HEK293 (cell line): ENCODE measurements around the gene ASB16.

ENCODE experiments used
- CTCF ChIP-seq: fragments of 450-650 bp; formaldehyde crosslinking; IDR thresholded peaks from 2 replicates; pipeline ENCODE4 v1.5.1; 2016; ENCODE audit warnings: missing biosample characterization, missing genetic modification characterization
- IKZF3 ChIP-seq: fragments of 450-650 bp; IDR thresholded peaks from 2 replicates; pipeline ENCODE4 v1.5.0; 2018; ENCODE audit warnings: missing biosample characterization, mild to moderate bottlenecking, missing genetic modification characterization, moderate library complexity
- KLF17 ChIP-seq: fragments of 450-650 bp; formaldehyde crosslinking; IDR thresholded peaks from 2 replicates; pipeline ENCODE4 v1.5.1; 2016; ENCODE audit warnings: missing biosample characterization, missing genetic modification characterization
- KLF8 ChIP-seq: fragments of 450-650 bp; formaldehyde crosslinking; IDR thresholded peaks from 2 replicates; pipeline ENCODE4 v1.5.1; 2016; ENCODE audit warnings: missing biosample characterization, missing genetic modification characterization
- PATZ1 ChIP-seq: fragments of 450-650 bp; formaldehyde crosslinking; IDR thresholded peaks from 2 replicates; pipeline ENCODE4 v1.5.1; 2016; ENCODE audit warnings: missing biosample characterization, missing genetic modification characterization
- REST ChIP-seq: fragments of 450-650 bp; formaldehyde crosslinking; IDR thresholded peaks from 2 replicates; pipeline ENCODE4 v1.5.1; 2016; ENCODE audit warnings: missing biosample characterization, missing genetic modification characterization
- SCRT1 ChIP-seq: fragments of 450-650 bp; formaldehyde crosslinking; IDR thresholded peaks from 2 replicates; pipeline ENCODE4 v1.5.1; 2016; ENCODE audit warnings: missing biosample characterization, missing genetic modification characterization, borderline replicate concordance
- TCF7L2 ChIP-seq: IDR thresholded peaks from 2 replicates; pipeline ENCODE4 v1.6.1; 2011; ENCODE audit warnings: low read depth, mild to moderate bottlenecking, inconsistent platforms, low read length, moderate library complexity, borderline replicate concordance
- ZBTB17 ChIP-seq: fragments of 450-650 bp; formaldehyde crosslinking; IDR thresholded peaks from 2 replicates; pipeline ENCODE4 v1.5.1; 2016; ENCODE audit warnings: missing biosample characterization, missing genetic modification characterization
- ZFHX2 ChIP-seq: fragments of 450-650 bp; formaldehyde crosslinking; conservative IDR thresholded peaks from 2 replicates; pipeline ENCODE4 v1.5.1; 2016; ENCODE audit warnings: missing biosample characterization, missing genetic modification characterization
- ZNF112 ChIP-seq: fragments of 450-650 bp; formaldehyde crosslinking; IDR thresholded peaks from 2 replicates; pipeline ENCODE4 v1.5.0; 2017; ENCODE audit warnings: missing biosample characterization, missing genetic modification characterization
- ZNF121 ChIP-seq: fragments of 450-650 bp; formaldehyde crosslinking; IDR thresholded peaks from 2 replicates; pipeline ENCODE4 v1.5.1; 2016; ENCODE audit warnings: missing biosample characterization, missing genetic modification characterization
- ZNF132 ChIP-seq: fragments of 450-650 bp; formaldehyde crosslinking; IDR thresholded peaks from 2 replicates; pipeline ENCODE4 v1.5.1; 2017; ENCODE audit warnings: missing biosample characterization, missing genetic modification characterization, borderline replicate concordance
- ZNF175 ChIP-seq: fragments of 450-650 bp; formaldehyde crosslinking; IDR thresholded peaks from 2 replicates; pipeline ENCODE4 v1.5.1; 2016; ENCODE audit warnings: missing biosample characterization, missing genetic modification characterization
- ZNF248 ChIP-seq: fragments of 450-650 bp; formaldehyde crosslinking; IDR thresholded peaks from 2 replicates; pipeline ENCODE4 v1.5.1; 2017; ENCODE audit warnings: missing biosample characterization, missing genetic modification characterization
- ZNF433 ChIP-seq: fragments of 450-650 bp; formaldehyde crosslinking; IDR thresholded peaks from 2 replicates; pipeline ENCODE4 v1.5.1; 2016; ENCODE audit warnings: missing biosample characterization, missing genetic modification characterization, low read depth
- ZNF473 ChIP-seq: fragments of 450-650 bp; formaldehyde crosslinking; IDR thresholded peaks from 2 replicates; pipeline ENCODE4 v1.5.1; 2017; ENCODE audit warnings: missing biosample characterization, missing genetic modification characterization
- ZNF518A ChIP-seq: fragments of 450-650 bp; formaldehyde crosslinking; conservative IDR thresholded peaks from 2 replicates; pipeline ENCODE4 v1.5.1; 2016; ENCODE audit warnings: low read depth, missing biosample characterization, missing genetic modification characterization
- ZNF561 ChIP-seq: fragments of 450-650 bp; IDR thresholded peaks from 2 replicates; pipeline ENCODE4 v1.5.1; 2018; ENCODE audit warnings: missing biosample characterization, missing genetic modification characterization, borderline replicate concordance
- ZNF639 ChIP-seq: fragments of 450-650 bp; formaldehyde crosslinking; IDR thresholded peaks from 2 replicates; pipeline ENCODE4 v1.5.1; 2016; ENCODE audit warnings: missing biosample characterization, missing genetic modification characterization
- ZNF777 ChIP-seq: fragments of 450-650 bp; formaldehyde crosslinking; IDR thresholded peaks from 2 replicates; pipeline ENCODE4 v1.5.1; 2017; ENCODE audit warnings: missing biosample characterization, missing genetic modification characterization, borderline replicate concordance
- ZNF785 ChIP-seq: fragments of 450-650 bp; formaldehyde crosslinking; IDR thresholded peaks from 2 replicates; pipeline ENCODE4 v1.5.1; 2016; ENCODE audit warnings: missing biosample characterization, missing genetic modification characterization
- ZSCAN5A ChIP-seq: fragments of 450-650 bp; formaldehyde crosslinking; IDR thresholded peaks from 2 replicates; pipeline ENCODE4 v1.5.1; 2016; ENCODE audit warnings: missing biosample characterization, missing genetic modification characterization

The ASB16 gene

GRCh38 chr17:44200478-44201155, 30.1 kb downstream of the ASB16 start (continued):
- TF ChIP-seq ZNF248 (tag by site-specific recombination) (no peak), ZNF518A (no peak), REST (tag by site-specific recombination) (no peak), ZNF112 (no peak), TCF7L2 (no peak), PATZ1 (tag by site-specific recombination) (peak; percentile 44; the same call in 1 of the 2 replicates), ZNF473 (tag by site-specific recombination) (no peak), KLF17 (tag by site-specific recombination) (no peak), ZNF561 (no peak), ZNF639 (tag by site-specific recombination) (no peak), ZNF433 (tag by site-specific recombination) (no peak), ZNF121 (tag by site-specific recombination) (no peak), ZNF175 (tag by site-specific recombination) (no peak), CTCF (peak; percentile 22; the same call in 1 of the 2 replicates), IKZF3 (no peak), KLF8 (tag by site-specific recombination) (no peak), ZNF777 (tag by site-specific recombination) (0 out of 2 replicates have a peak, but pooled peaks have one; percentile 18), ZSCAN5A (0 out of 2 replicates have a peak, but pooled peaks have one; percentile 27), ZNF132 (tag by site-specific recombination) (no peak), SCRT1 (tag by site-specific recombination) (no peak), ZNF785 (tag by site-specific recombination) (no peak), ZFHX2 (peak; percentile 63), ZBTB17 (tag by site-specific recombination) (peak; percentile 56)
